ENCODE measurements around the gene OR13C5.

OR13C5 gene

GRCh38 chr9:104553261-104553660 is 46.0 kb downstream of the OR13C5 start:
- no peak for DNase-seq (ENCODE audit: low spot score)

Measured in iPS-NIHi11 (cell line).